ENCODE results near the gene EP400. TPM values are rescaled to one million over a fixed set of nuclear protein-coding genes. Genes with fewer than 3 reads are reported as not detected.

The EP400 gene
- polyA plus RNA-seq, 1 donor (not counting 4 experiments of a cell fraction or from before 2014, with no cell fraction given) = 4.1 TPM

DNA sequence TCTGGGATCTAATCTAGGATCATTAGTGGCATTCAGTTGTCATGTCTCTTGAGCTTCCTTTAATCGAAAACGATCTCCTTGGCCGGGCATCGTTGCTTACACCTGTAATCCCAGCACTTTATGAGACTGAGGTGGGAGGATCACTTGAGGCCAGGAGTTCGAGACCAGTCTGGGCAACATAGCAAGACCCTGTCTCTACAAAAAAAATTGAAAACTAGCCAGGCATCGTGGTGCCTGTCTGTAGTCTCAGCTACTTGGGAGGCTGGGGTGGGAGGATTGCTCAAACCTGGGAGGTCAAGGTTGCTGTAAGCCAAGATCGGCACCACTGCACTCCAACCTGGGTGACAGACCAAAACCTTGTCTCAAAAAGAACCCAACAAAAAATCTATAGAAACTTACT is 11.7 kb upstream of the EP400 start:
- dilution Hi-C loops (cut with MboI; ENCODE audit: extremely low pct_ligation_motif_present, low sequenced_read_pairs) = no loop called here
- peaks cover 3% of the 10 kb centered on the region for H4K20me1 ChIP-seq (ENCODE audit: control insufficient read depth, extremely low read depth, insufficient read depth, low read length)
- no peaks in the 10 kb centered on the region for H3K9me3 ChIP-seq (ENCODE audit: control insufficient read depth, low read depth, low read length)
- no peak overlapping the region for H2AFZ ChIP-seq (ENCODE audit: control insufficient read depth, low read length)
- DNase-seq (ENCODE audit: low read depth, low spot score) (no peak), FAIRE-seq (no peak)
- peaks cover 30 to 40% of the 10 kb centered on the region in 2 experiments for H3K36me3 ChIP-seq (ENCODE audit: control insufficient read depth in 2 of 2, extremely low read depth in 1 of 2, insufficient read depth in 2 of 2, low read length in 2 of 2)
- H3K4me3 ChIP-seq (ENCODE audit: control insufficient read depth in 2 of 3, extremely low read depth in 1 of 3, insufficient read depth in 2 of 3, low read depth in 1 of 3, low read length in 3 of 3) = no peak overlapping the region
- TF ChIP-seq, protein P1, sequence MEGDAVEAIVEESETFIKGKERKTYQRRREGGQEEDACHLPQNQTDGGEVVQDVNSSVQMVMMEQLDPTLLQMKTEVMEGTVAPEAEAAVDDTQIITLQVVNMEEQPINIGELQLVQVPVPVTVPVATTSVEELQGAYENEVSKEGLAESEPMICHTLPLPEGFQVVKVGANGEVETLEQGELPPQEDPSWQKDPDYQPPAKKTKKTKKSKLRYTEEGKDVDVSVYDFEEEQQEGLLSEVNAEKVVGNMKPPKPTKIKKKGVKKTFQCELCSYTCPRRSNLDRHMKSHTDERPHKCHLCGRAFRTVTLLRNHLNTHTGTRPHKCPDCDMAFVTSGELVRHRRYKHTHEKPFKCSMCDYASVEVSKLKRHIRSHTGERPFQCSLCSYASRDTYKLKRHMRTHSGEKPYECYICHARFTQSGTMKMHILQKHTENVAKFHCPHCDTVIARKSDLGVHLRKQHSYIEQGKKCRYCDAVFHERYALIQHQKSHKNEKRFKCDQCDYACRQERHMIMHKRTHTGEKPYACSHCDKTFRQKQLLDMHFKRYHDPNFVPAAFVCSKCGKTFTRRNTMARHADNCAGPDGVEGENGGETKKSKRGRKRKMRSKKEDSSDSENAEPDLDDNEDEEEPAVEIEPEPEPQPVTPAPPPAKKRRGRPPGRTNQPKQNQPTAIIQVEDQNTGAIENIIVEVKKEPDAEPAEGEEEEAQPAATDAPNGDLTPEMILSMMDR (optimal IDR thresholded peaks at IDR 0.05 in 1 of 3, IDR thresholded peaks at IDR 0.05 in 1 of 3, conservative IDR thresholded peaks at IDR 0.05 in 1 of 3; ENCODE audit: extremely low read depth in 1 of 3, insufficient read depth in 2 of 3, low read length in 3 of 3) = no peak
- TF ChIP-seq EZH2 (IDR thresholded peaks at IDR 0.05; ENCODE audit: low read length) = no peak
- no peaks in the 10 kb centered on the region for H3K27me3 ChIP-seq (ENCODE audit: control insufficient read depth, extremely low read depth, insufficient read depth, low read length)
- no peak overlapping the region for H3K9ac ChIP-seq (ENCODE audit: control insufficient read depth, extremely low read depth, insufficient read depth, low read length)
- no peaks in the 10 kb centered on the region for H3K4me1 ChIP-seq (ENCODE audit: control insufficient read depth, extremely low read depth, insufficient read depth, low read length)
- H3K9me1 ChIP-seq (ENCODE audit: control insufficient read depth, extremely low read depth, insufficient read depth, low read length) = no peaks in the 10 kb centered on the region
- peaks cover 4% of the 10 kb centered on the region for H3K79me2 ChIP-seq (ENCODE audit: control insufficient read depth, insufficient read depth, low read length)
- H3K27ac ChIP-seq (ENCODE audit: control insufficient read depth, insufficient read depth, low read length) = no peak overlapping the region
- no peak overlapping the region for H3K4me2 ChIP-seq (ENCODE audit: control insufficient read depth, extremely low read depth, insufficient read depth, low read depth, low read length)

DNA sequence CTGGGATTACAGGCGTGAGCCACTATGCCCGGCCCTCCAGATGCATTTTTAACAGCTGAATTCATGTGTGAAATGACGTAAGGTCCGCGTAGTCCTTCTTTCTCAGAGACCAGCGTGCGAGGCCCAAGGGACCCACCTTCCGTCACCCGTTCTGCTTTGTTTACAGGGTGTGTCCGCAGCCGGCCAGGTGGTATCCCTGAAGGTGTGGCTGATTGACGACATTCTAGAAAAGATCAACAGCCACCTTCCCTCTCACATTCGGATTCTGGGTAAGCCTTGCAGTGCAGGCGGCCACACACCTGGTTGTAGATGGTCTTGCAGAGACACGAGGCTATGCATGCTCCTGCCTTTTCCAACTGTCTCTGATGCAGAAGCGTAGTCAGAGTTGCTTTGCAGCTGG is 10.7 kb upstream of the EP400 start:
- peaks cover 3% of the 10 kb centered on the region for H4K20me1 ChIP-seq (ENCODE audit: control insufficient read depth, extremely low read depth, insufficient read depth, low read length)
- H3K4me3 ChIP-seq (ENCODE audit: control insufficient read depth in 2 of 3, extremely low read depth in 1 of 3, insufficient read depth in 2 of 3, low read depth in 1 of 3, low read length in 3 of 3) = no peak overlapping the region
- no peak overlapping the region for H3K27ac ChIP-seq (ENCODE audit: control insufficient read depth, insufficient read depth, low read length)
- no peaks in the 10 kb centered on the region for H3K9me3 ChIP-seq (ENCODE audit: control insufficient read depth, low read depth, low read length)
- H3K79me2 ChIP-seq (ENCODE audit: control insufficient read depth, insufficient read depth, low read length) = peaks cover 2% of the 10 kb centered on the region
- H3K36me3 ChIP-seq (ENCODE audit: control insufficient read depth in 2 of 2, extremely low read depth in 1 of 2, insufficient read depth in 2 of 2, low read length in 2 of 2) = peaks cover 32 to 40% of the 10 kb centered on the region in 2 experiments
- H3K9me1 ChIP-seq (ENCODE audit: control insufficient read depth, extremely low read depth, insufficient read depth, low read length) = no peaks in the 10 kb centered on the region
- dilution Hi-C loops (cut with MboI; ENCODE audit: extremely low pct_ligation_motif_present, low sequenced_read_pairs) = no loop called here
- H2AFZ ChIP-seq (ENCODE audit: control insufficient read depth, low read length) = no peak overlapping the region
- H3K27me3 ChIP-seq (ENCODE audit: control insufficient read depth, extremely low read depth, insufficient read depth, low read length) = no peaks in the 10 kb centered on the region
- no peak for FAIRE-seq
- DNase-seq (ENCODE audit: low read depth, low spot score) = no peak
- H3K9ac ChIP-seq (ENCODE audit: control insufficient read depth, extremely low read depth, insufficient read depth, low read length) = no peak overlapping the region
- no peak overlapping the region for H3K4me2 ChIP-seq (ENCODE audit: control insufficient read depth, extremely low read depth, insufficient read depth, low read depth, low read length)
- TF ChIP-seq EZH2 (IDR thresholded peaks at IDR 0.05; ENCODE audit: low read length) = no peak
- TF ChIP-seq, protein P1 (optimal IDR thresholded peaks at IDR 0.05 in 1 of 3, IDR thresholded peaks at IDR 0.05 in 1 of 3, conservative IDR thresholded peaks at IDR 0.05 in 1 of 3; ENCODE audit: extremely low read depth in 1 of 3, insufficient read depth in 2 of 3, low read length in 3 of 3) = no peak
- H3K4me1 ChIP-seq (ENCODE audit: control insufficient read depth, extremely low read depth, insufficient read depth, low read length) = no peaks in the 10 kb centered on the region
